ENCODE results near the gene CTNNBL1.

GRCh38 chr20:37721751-37722150 lies 27.9 kb downstream of the CTNNBL1 start:
- TF ChIP-seq CTCF (IDR thresholded peaks at IDR 0.05; ENCODE audit: insufficient read depth, low read depth, low read length) (no peak), EZH2 (IDR thresholded peaks at IDR 0.05; ENCODE audit: insufficient read depth, low read length) (no peak)
